ES-I3 (cell line): ENCODE data around the gene RECK.
"Not testable (repeated sequence)": the region's sequence is repeated elsewhere in the genome, so short reads cannot be mapped to it uniquely, and the experiment has no call there.

Experiments
- H3K36me3 ChIP-seq: 2 replicates; pipeline ENCODE4 v1.6.1; 2013; ENCODE audit warnings: mild to moderate bottlenecking, low read length, control low read depth, moderate library complexity; ENCODE audit not compliant: insufficient read depth
- H3K4me1 ChIP-seq: 2 replicates; pipeline ENCODE4 v1.6.1; 2013; ENCODE audit warnings: mild to moderate bottlenecking, control low read depth, low read length; ENCODE audit not compliant: insufficient read depth
- H3K9ac ChIP-seq: 2 replicates; pipeline ENCODE4 v1.6.1; 2013; ENCODE audit warnings: low read depth, mild to moderate bottlenecking, low read length, moderate library complexity
- H3K9me3 ChIP-seq: 2 replicates; pipeline ENCODE4 v1.6.1; 2013; ENCODE audit warnings: mild to moderate bottlenecking, low read length, moderate library complexity; ENCODE audit not compliant: control insufficient read depth, insufficient read depth

RECK gene

GRCh38 chr9:36125062-36125855, 88.5 kb downstream of the RECK start:
- no peaks in the 10 kb centered on the region; the same call in 1 of the 2 replicates for H3K4me1 ChIP-seq
- no peak overlapping the region for H3K9ac ChIP-seq
- H3K9me3 ChIP-seq = no peaks in the 10 kb centered on the region
- H3K36me3 ChIP-seq = no peaks in the 10 kb centered on the region

DNA sequence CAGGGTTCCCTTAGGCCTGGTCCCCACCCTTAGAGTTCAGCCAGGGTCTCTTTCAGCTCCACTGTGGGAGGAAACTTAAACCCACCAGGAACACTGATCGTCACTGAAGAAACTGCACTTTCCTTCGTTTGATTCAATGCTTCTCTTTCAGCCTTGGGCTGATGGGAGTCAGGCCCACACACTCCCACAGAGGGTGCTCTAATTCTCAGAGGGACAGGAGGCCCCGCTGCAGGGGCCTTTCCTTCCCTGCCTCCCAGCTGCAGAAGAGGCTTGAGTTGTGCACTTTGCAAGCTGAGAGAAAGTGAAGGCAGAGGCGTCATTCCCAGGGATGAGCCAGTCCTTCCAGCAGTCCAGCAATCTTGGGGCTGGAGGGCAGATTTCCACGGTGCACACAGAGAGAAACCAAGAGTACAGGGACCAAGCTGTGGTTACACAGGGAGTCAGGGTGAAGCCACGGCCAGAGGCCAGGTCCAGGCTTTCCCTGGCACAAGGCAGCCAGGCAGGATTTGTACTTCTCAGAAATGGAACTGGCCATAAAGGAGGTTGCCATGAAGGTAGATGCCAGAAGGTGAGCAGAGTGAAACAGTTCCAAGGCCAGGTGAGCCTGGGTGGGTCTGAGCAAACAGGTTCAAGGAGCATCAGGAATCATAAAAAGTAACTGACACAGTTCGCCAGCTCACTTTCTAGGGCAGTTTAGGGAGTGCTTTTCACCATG, 89.5 kb downstream of the RECK start:
- Histone ChIP-seq H3K9me3 (no peaks in the 10 kb centered on the region), H3K9ac (no peak overlapping the region), H3K36me3 (no peaks in the 10 kb centered on the region), H3K4me1 (no peaks in the 10 kb centered on the region; the same call in 1 of the 2 replicates)

- H3K9ac ChIP-seq = no peak overlapping the region
- no peaks in the 10 kb centered on the region for H3K9me3 ChIP-seq
- H3K4me1 ChIP-seq = peaks cover 5% of the 10 kb centered on the region
- no peaks in the 10 kb centered on the region for H3K36me3 ChIP-seq
Observed at GRCh38 chr9:36127652-36128244, 91.0 kb downstream of the RECK start.

DNA sequence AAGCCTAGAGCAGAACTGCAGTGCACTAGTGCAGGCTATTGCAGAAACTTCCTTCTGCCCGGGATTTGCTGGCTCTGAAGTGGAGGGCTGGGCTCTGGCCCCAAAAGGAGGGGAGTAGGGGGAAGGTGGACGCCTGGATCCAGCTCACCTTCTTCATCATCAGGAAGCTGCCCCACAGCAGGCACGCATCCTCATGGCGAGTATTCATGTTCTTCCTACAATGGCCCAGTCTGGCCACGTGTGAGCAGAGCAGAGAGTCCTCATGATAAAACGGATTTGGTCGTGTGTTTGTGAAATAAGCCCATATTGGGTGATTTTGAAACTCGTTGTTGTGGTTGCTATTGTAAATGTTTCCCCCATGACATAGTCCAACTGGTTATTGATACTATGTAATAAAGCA, 91.6 kb downstream of the RECK start:
- Histone ChIP-seq H3K4me1 (peaks cover 5% of the 10 kb centered on the region), H3K9ac (no peak overlapping the region), H3K36me3 (no peaks in the 10 kb centered on the region)

GRCh38 chr9:36129139-36129538, 92.4 kb downstream of the RECK start:
- Histone ChIP-seq H3K9ac (no peak overlapping the region), H3K4me1 (peaks cover 5% of the 10 kb centered on the region), H3K9me3 (no peaks in the 10 kb centered on the region), H3K36me3 (no peaks in the 10 kb centered on the region)

More for the DNA sequence above, 91.6 kb downstream of the RECK start:
- no peaks in the 10 kb centered on the region for H3K9me3 ChIP-seq

DNA sequence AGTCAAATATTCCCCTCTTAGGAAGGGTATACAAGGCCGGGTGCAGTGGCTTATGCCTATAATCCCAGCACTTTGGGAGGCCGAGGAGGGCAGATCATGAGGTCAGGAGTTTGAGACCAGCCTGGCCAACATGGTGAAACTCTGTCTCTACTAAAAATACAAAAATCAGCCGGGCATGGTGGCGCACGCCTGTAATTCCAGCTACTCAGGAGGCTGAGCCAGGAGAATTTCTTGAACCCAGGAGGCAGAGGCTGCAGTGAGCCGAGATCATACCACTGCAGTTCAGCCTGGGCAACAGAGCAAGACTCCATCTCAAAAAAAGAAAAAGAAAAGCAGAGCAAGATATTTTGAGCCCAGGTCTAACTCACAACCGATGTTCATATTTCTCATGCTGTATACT, 95.0 kb downstream of the RECK start:
- not testable (repeated sequence) for H3K4me1 ChIP-seq, H3K9me3 ChIP-seq, H3K36me3 ChIP-seq, H3K9ac ChIP-seq

GRCh38 chr9:36132086-36132485, 95.4 kb downstream of the RECK start:
- no peak overlapping the region for H3K9ac ChIP-seq
- no peaks in the 10 kb centered on the region for H3K36me3 ChIP-seq
- H3K9me3 ChIP-seq = no peaks in the 10 kb centered on the region
- H3K4me1 ChIP-seq = peaks cover 5% of the 10 kb centered on the region; the same call in 1 of the 2 replicates

GRCh38 chr9:36134761-36135505, 98.2 kb downstream of the RECK start:
- Histone ChIP-seq H3K9me3 (no peaks in the 10 kb centered on the region), H3K4me1 (peaks cover 10% of the 10 kb centered on the region), H3K9ac (peak overlapping the region; percentile 69; the same call in 1 of the 2 replicates), H3K36me3 (no peaks in the 10 kb centered on the region)

- Histone ChIP-seq H3K4me1 (peaks cover 10% of the 10 kb centered on the region), H3K36me3 (no peaks in the 10 kb centered on the region), H3K9ac (peak overlapping the region; percentile 69; the same call in 1 of the 2 replicates), H3K9me3 (no peaks in the 10 kb centered on the region)
Observed at GRCh38 chr9:36135741-36136271, 99.1 kb downstream of the RECK start.

- H3K4me1 ChIP-seq = peaks cover 10% of the 10 kb centered on the region
- H3K36me3 ChIP-seq = no peaks in the 10 kb centered on the region
- no peaks in the 10 kb centered on the region for H3K9me3 ChIP-seq
- peak within 1 kb of the TSS; percentile 69 for H3K9ac ChIP-seq
Observed at GRCh38 chr9:36136272-36136893, 99.7 kb downstream of the RECK start, which contains the start of gene GLIPR2. Gene GLIPR2 (plus strand): TSS chr9:36136733. CDS start chr9:36136779, 46 bp downstream.

DNA sequence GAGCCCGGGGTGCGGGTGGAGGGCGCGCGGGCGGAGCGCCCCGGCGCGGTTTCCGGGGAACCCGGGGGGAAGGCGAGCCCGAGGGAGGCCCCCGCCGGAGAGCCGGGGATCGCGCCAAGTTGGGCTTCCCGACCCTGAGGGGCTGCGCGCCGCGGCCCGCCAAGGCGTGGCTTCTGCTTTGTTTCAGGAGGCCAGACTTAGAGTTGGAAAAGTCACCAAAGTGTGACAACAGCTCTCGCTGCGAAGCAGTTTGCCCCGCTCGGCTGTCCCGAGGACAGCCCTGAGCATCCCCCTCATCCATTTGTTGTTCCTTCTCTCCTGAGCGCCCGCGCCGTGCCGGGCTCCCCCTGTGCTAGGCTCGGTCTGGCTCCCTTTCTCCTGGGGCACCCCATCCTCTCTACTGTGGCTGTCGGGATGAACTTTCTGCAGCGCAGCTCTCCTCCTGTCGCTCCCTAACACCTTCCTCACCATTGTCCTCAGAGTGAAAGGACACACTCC, 100.2 kb downstream of the RECK start:
- Histone ChIP-seq H3K9me3 (no peaks in the 10 kb centered on the region), H3K36me3 (no peaks in the 10 kb centered on the region), H3K9ac (peak overlapping the region; percentile 69), H3K4me1 (peaks cover 8% of the 10 kb centered on the region)

DNA sequence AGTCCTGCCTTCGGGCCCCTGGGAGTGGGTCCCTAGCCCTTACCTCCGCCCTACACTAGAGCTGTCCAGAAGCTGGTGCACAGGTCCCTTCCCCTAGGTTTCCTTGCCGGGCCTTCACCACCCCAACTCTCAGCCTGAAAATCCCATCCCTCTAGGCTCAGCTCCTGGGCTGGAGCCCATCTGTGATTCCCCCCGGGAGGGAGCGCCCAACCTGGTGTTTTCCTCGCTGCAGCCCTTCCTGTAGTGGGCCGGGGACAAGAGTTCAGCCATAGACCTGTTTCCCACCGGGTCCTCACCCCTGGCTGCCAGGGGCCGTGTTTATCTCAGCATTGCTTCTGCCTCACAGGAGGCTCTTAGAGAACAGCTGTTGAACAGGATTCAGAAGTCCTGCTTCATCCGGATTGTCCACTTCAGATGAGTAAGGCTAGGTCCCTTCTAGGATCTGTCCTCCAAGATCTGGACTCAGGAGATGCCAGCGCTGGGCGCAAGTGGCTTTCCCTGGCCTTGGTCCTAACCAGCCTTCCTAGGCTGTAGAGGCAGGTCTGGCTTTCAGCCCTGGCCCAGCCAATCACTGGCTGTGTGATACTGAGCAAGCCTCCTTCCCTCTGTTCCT, 100.8 kb downstream of the RECK start:
- H3K36me3 ChIP-seq = no peaks in the 10 kb centered on the region
- no peaks in the 10 kb centered on the region for H3K9me3 ChIP-seq
- peaks cover 5% of the 10 kb centered on the region; the same call in 1 of the 2 replicates for H3K4me1 ChIP-seq
- H3K9ac ChIP-seq = peak overlapping the region; percentile 69; the same call in 1 of the 2 replicates

GRCh38 chr9:36138496-36138895, 101.8 kb downstream of the RECK start:
- Histone ChIP-seq H3K9ac (no peak overlapping the region), H3K9me3 (no peaks in the 10 kb centered on the region), H3K36me3 (no peaks in the 10 kb centered on the region), H3K4me1 (peaks cover 5% of the 10 kb centered on the region; the same call in 1 of the 2 replicates)
